ENCODE data around the gene NRROS. TPM values are rescaled to one million over a fixed set of nuclear protein-coding genes. Genes with fewer than 3 reads are reported as not detected.

NRROS gene
- total RNA-seq, 1 experiment from 2014 or later, result 0.64 TPM

DNA sequence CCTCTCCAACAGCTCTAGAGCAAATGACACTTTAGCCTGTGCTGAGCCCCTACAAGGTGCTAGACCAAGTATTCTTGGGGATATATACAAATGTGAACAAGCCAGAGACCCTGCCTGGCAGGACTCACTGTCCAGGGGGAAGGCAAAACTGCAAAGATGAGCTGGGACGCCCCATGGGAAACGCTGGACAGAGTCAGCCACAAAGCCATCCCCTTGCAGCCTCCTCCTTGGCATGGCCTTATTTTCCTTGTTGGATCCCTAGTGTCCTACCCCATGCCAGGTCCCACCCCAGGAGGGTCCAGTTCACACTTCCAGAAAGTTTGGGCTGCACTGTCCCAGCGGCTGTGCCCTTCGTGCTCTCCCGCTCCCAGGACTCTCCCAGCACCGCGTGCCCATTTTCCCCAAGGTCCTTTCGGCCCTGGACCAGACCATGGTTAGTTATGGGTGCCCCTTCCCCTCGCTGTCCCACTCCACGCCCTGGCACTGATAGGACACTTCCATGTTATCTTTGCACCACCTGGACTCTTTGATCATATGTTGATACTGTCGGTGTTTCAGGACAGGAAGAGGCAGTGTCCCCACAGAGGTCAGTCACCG is 5.8 kb upstream of the NRROS start:
- POLR2A ChIA-PET (ENCODE audit: low non-redundant PET), result no interaction called here
- Histone ChIP-seq H3K4me1 (ENCODE audit: insufficient read depth, low read length, poor library complexity, severe bottlenecking) (peaks cover 8% of the 10 kb centered on the region), H3K27ac (ENCODE audit: low read depth, low read length, poor library complexity, severe bottlenecking) (no peak overlapping the region), H3K9me3 (ENCODE audit: low read depth, low read length, poor library complexity, severe bottlenecking) (no peaks in the 10 kb centered on the region), H3K36me3 (ENCODE audit: insufficient read depth, low read length, poor library complexity, severe bottlenecking) (no peaks in the 10 kb centered on the region), H3K4me3 (ENCODE audit: low read depth, low read length, poor library complexity, severe bottlenecking) (no peak overlapping the region), H3K27me3 (replicated peaks; ENCODE audit: insufficient read depth, low read depth, low read length, poor library complexity) (no peaks in the 10 kb centered on the region)
- DNase-seq (ENCODE audit: low spot score), result no peak
- CTCF ChIA-PET, result no interaction called here
- TF ChIP-seq, protein P1, sequence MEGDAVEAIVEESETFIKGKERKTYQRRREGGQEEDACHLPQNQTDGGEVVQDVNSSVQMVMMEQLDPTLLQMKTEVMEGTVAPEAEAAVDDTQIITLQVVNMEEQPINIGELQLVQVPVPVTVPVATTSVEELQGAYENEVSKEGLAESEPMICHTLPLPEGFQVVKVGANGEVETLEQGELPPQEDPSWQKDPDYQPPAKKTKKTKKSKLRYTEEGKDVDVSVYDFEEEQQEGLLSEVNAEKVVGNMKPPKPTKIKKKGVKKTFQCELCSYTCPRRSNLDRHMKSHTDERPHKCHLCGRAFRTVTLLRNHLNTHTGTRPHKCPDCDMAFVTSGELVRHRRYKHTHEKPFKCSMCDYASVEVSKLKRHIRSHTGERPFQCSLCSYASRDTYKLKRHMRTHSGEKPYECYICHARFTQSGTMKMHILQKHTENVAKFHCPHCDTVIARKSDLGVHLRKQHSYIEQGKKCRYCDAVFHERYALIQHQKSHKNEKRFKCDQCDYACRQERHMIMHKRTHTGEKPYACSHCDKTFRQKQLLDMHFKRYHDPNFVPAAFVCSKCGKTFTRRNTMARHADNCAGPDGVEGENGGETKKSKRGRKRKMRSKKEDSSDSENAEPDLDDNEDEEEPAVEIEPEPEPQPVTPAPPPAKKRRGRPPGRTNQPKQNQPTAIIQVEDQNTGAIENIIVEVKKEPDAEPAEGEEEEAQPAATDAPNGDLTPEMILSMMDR (conservative IDR thresholded peaks at IDR 0.05; ENCODE audit: low read depth, low read length), result no peak
- no peak for TF ChIP-seq EZH2 (IDR thresholded peaks at IDR 0.05; ENCODE audit: borderline replicate concordance, low read depth, low read length, poor library complexity, severe bottlenecking)
- BruUV-seq (replicated peaks), result no TSS peak
- intact Hi-C loops (cut with micrococcal nuclease; ENCODE audit: unreplicated experiment), result no loop called here

DNA sequence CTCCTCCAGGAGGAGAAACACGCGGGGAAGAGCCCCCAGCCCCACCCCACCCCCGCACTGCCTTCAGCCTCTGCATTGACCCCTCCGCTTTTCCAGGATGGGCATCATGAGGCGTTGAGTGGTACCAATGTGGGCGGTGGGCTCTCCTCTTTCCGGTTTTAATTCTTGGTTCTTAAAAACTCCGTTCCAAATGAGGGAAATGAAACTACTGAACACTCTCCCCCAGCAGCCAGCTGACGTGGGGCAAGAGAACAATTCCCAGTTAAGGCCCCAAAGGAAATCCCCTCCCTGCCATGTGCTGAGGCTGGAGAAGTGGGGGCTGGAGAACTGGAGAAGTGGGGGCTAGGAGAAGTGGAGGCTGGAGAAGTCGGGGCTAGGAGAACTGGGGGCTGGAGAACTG is 5.3 kb upstream of the NRROS start:
- BruUV-seq (replicated peaks), result no TSS peak
- no peaks in the 10 kb centered on the region for H3K36me3 ChIP-seq (ENCODE audit: insufficient read depth, low read length, poor library complexity, severe bottlenecking)
- intact Hi-C loops (cut with micrococcal nuclease; ENCODE audit: unreplicated experiment), result no loop called here
- no peaks in the 10 kb centered on the region for H3K9me3 ChIP-seq (ENCODE audit: low read depth, low read length, poor library complexity, severe bottlenecking)
- no peaks in the 10 kb centered on the region for H3K27me3 ChIP-seq (replicated peaks; ENCODE audit: insufficient read depth, low read depth, low read length, poor library complexity)
- no peak overlapping the region for H3K4me3 ChIP-seq (ENCODE audit: low read depth, low read length, poor library complexity, severe bottlenecking)
- peaks cover 8% of the 10 kb centered on the region for H3K4me1 ChIP-seq (ENCODE audit: insufficient read depth, low read length, poor library complexity, severe bottlenecking)
- CTCF ChIA-PET, result no interaction called here
- TF ChIP-seq EZH2 (IDR thresholded peaks at IDR 0.05; ENCODE audit: borderline replicate concordance, low read depth, low read length, poor library complexity, severe bottlenecking), result no peak
- TF ChIP-seq, protein P1 (conservative IDR thresholded peaks at IDR 0.05; ENCODE audit: low read depth, low read length), result no peak
- no peak for DNase-seq (ENCODE audit: low spot score)
- H3K27ac ChIP-seq (ENCODE audit: low read depth, low read length, poor library complexity, severe bottlenecking), result no peak overlapping the region
- POLR2A ChIA-PET (ENCODE audit: low non-redundant PET), result no interaction called here

DNA sequence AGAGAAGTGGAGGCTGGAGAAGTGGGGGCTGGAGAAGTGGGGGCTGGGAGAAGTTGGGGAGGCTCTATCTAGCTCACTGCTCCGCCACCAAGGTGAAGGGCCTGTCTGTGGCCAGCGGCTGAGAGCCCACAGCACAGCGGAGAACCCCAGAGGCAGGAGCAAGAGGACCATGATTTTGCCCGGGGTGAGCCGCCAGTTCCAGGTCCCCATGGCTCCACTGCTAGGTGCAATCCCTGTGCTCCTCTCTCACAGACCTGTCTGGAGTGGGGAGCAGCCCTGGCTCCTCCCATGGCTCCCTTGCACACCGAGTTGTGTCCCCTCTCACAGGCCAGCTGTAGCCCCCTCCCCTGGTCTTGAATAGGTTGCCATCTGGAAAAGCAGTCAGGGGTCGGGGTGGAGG is 4.7 kb upstream of the NRROS start:
- intact Hi-C loops (cut with micrococcal nuclease; ENCODE audit: unreplicated experiment), result no loop called here
- ChIA-PET CTCF (no interaction called here), POLR2A (ENCODE audit: low non-redundant PET) (no interaction called here)
- TF ChIP-seq, protein P1 (conservative IDR thresholded peaks at IDR 0.05; ENCODE audit: low read depth, low read length), result no peak
- TF ChIP-seq EZH2 (IDR thresholded peaks at IDR 0.05; ENCODE audit: borderline replicate concordance, low read depth, low read length, poor library complexity, severe bottlenecking), result no peak
- DNase-seq (ENCODE audit: low spot score), result no peak
- Histone ChIP-seq H3K9me3 (ENCODE audit: low read depth, low read length, poor library complexity, severe bottlenecking) (no peaks in the 10 kb centered on the region), H3K27me3 (replicated peaks; ENCODE audit: insufficient read depth, low read depth, low read length, poor library complexity) (no peaks in the 10 kb centered on the region), H3K4me3 (ENCODE audit: low read depth, low read length, poor library complexity, severe bottlenecking) (no peak overlapping the region), H3K36me3 (ENCODE audit: insufficient read depth, low read length, poor library complexity, severe bottlenecking) (no peaks in the 10 kb centered on the region), H3K27ac (ENCODE audit: low read depth, low read length, poor library complexity, severe bottlenecking) (no peak overlapping the region), H3K4me1 (ENCODE audit: insufficient read depth, low read length, poor library complexity, severe bottlenecking) (peaks cover 8% of the 10 kb centered on the region)
- no TSS peak for BruUV-seq (replicated peaks)

All from A673 (cell line).